ENCODE measurements around the gene UNC5C. TPM values are rescaled to one million over a fixed set of nuclear protein-coding genes. Genes with fewer than 3 reads are reported as not detected.

The UNC5C gene
- total and polyA plus RNA-seq, 2 donors (not counting 1 experiment from before 2014, with no cell fraction given): 2.0 to 11.6 TPM

- H3K27me3 ChIP-seq (ENCODE audit: control insufficient read depth, insufficient read depth, low read length): no peaks in the 10 kb centered on the region
- no peak overlapping the region for H3K4me2 ChIP-seq (ENCODE audit: extremely low read depth, insufficient read depth, low read length)
- TF ChIP-seq, protein P1, sequence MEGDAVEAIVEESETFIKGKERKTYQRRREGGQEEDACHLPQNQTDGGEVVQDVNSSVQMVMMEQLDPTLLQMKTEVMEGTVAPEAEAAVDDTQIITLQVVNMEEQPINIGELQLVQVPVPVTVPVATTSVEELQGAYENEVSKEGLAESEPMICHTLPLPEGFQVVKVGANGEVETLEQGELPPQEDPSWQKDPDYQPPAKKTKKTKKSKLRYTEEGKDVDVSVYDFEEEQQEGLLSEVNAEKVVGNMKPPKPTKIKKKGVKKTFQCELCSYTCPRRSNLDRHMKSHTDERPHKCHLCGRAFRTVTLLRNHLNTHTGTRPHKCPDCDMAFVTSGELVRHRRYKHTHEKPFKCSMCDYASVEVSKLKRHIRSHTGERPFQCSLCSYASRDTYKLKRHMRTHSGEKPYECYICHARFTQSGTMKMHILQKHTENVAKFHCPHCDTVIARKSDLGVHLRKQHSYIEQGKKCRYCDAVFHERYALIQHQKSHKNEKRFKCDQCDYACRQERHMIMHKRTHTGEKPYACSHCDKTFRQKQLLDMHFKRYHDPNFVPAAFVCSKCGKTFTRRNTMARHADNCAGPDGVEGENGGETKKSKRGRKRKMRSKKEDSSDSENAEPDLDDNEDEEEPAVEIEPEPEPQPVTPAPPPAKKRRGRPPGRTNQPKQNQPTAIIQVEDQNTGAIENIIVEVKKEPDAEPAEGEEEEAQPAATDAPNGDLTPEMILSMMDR (conservative IDR thresholded peaks at IDR 0.05 in 1 of 2, IDR thresholded peaks at IDR 0.05 in 1 of 2; ENCODE audit: low read depth in 1 of 2, low read length in 2 of 2): no peak
- no peak for TF ChIP-seq EZH2 (IDR thresholded peaks at IDR 0.05; ENCODE audit: low read length, missing control alignments)
- H3K4me1 ChIP-seq (ENCODE audit: control insufficient read depth, extremely low read depth, insufficient read depth, low read length): no peaks in the 10 kb centered on the region
- H3K79me2 ChIP-seq (ENCODE audit: control insufficient read depth, insufficient read depth, low read length): no peaks in the 10 kb centered on the region
- no peaks in the 10 kb centered on the region for H4K20me1 ChIP-seq (ENCODE audit: control insufficient read depth, extremely low read depth, insufficient read depth, low read length)
- no peak overlapping the region for H3K9ac ChIP-seq (ENCODE audit: insufficient read depth, low read length)
- no peak overlapping the region for H3K4me3 ChIP-seq (replicated peaks in 1 of 4; ENCODE audit: control extremely low read depth in 1 of 4, insufficient read depth in 1 of 4, low read depth in 3 of 4, low read length in 4 of 4)
- no peak overlapping the region for H3K27ac ChIP-seq (ENCODE audit: insufficient read depth, low read length)
- H3K36me3 ChIP-seq (ENCODE audit: control insufficient read depth, insufficient read depth, low read length): no peaks in the 10 kb centered on the region
- no peaks in the 10 kb centered on the region for H3K9me3 ChIP-seq (ENCODE audit: control insufficient read depth, insufficient read depth, low read depth, low read length)
- H2AFZ ChIP-seq (ENCODE audit: low read length): no peak overlapping the region
- no peak for DNase-seq (ENCODE audit: low read depth in 2 of 2)
Observed at GRCh38 chr4:95594013-95594412, 45.2 kb upstream of the UNC5C start.

GRCh38 chr4:95591278-95591677 lies 42.5 kb upstream of the UNC5C start:
- Histone ChIP-seq H3K4me2 (ENCODE audit: extremely low read depth, insufficient read depth, low read length) (no peak overlapping the region), H3K36me3 (ENCODE audit: control insufficient read depth, insufficient read depth, low read length) (no peaks in the 10 kb centered on the region), H2AFZ (ENCODE audit: low read length) (no peak overlapping the region), H3K27me3 (ENCODE audit: control insufficient read depth, insufficient read depth, low read length) (no peaks in the 10 kb centered on the region), H4K20me1 (ENCODE audit: control insufficient read depth, extremely low read depth, insufficient read depth, low read length) (no peaks in the 10 kb centered on the region), H3K9me3 (ENCODE audit: control insufficient read depth, insufficient read depth, low read depth, low read length) (no peaks in the 10 kb centered on the region), H3K4me3 (replicated peaks in 1 of 4; ENCODE audit: control extremely low read depth in 1 of 4, insufficient read depth in 1 of 4, low read depth in 3 of 4, low read length in 4 of 4) (no peak overlapping the region), H3K9ac (ENCODE audit: insufficient read depth, low read length) (no peak overlapping the region), H3K4me1 (ENCODE audit: control insufficient read depth, extremely low read depth, insufficient read depth, low read length) (no peaks in the 10 kb centered on the region), H3K27ac (ENCODE audit: insufficient read depth, low read length) (no peak overlapping the region), H3K79me2 (ENCODE audit: control insufficient read depth, insufficient read depth, low read length) (no peaks in the 10 kb centered on the region)
- TF ChIP-seq, protein P1 (conservative IDR thresholded peaks at IDR 0.05 in 1 of 2, IDR thresholded peaks at IDR 0.05 in 1 of 2; ENCODE audit: low read depth in 1 of 2, low read length in 2 of 2): no peak
- TF ChIP-seq EZH2 (IDR thresholded peaks at IDR 0.05; ENCODE audit: low read length, missing control alignments): no peak
- DNase-seq (ENCODE audit: low read depth in 2 of 2): no peak

GRCh38 chr4:95590615-95591014 lies 41.8 kb upstream of the UNC5C start:
- H3K36me3 ChIP-seq (ENCODE audit: control insufficient read depth, insufficient read depth, low read length): no peaks in the 10 kb centered on the region
- H3K27ac ChIP-seq (ENCODE audit: insufficient read depth, low read length): no peak overlapping the region
- H4K20me1 ChIP-seq (ENCODE audit: control insufficient read depth, extremely low read depth, insufficient read depth, low read length): no peaks in the 10 kb centered on the region
- H3K27me3 ChIP-seq (ENCODE audit: control insufficient read depth, insufficient read depth, low read length): no peaks in the 10 kb centered on the region
- H3K9me3 ChIP-seq (ENCODE audit: control insufficient read depth, insufficient read depth, low read depth, low read length): no peaks in the 10 kb centered on the region
- DNase-seq (ENCODE audit: low read depth in 2 of 2): no peak
- no peak overlapping the region for H3K9ac ChIP-seq (ENCODE audit: insufficient read depth, low read length)
- H3K79me2 ChIP-seq (ENCODE audit: control insufficient read depth, insufficient read depth, low read length): no peaks in the 10 kb centered on the region
- TF ChIP-seq EZH2 (IDR thresholded peaks at IDR 0.05; ENCODE audit: low read length, missing control alignments): no peak
- TF ChIP-seq, protein P1 (conservative IDR thresholded peaks at IDR 0.05 in 1 of 2, IDR thresholded peaks at IDR 0.05 in 1 of 2; ENCODE audit: low read depth in 1 of 2, low read length in 2 of 2): no peak
- no peak overlapping the region for H3K4me3 ChIP-seq (replicated peaks in 1 of 4; ENCODE audit: control extremely low read depth in 1 of 4, insufficient read depth in 1 of 4, low read depth in 3 of 4, low read length in 4 of 4)
- H3K4me1 ChIP-seq (ENCODE audit: control insufficient read depth, extremely low read depth, insufficient read depth, low read length): no peaks in the 10 kb centered on the region
- H3K4me2 ChIP-seq (ENCODE audit: extremely low read depth, insufficient read depth, low read length): no peak overlapping the region
- H2AFZ ChIP-seq (ENCODE audit: low read length): no peak overlapping the region

All from fibroblast of lung (primary cell).